ENCODE measurements around the gene UBAC2. TPM values are rescaled to one million over a fixed set of nuclear protein-coding genes. Genes with fewer than 3 reads are reported as not detected.
A peak's percentile ranks its signal among the peaks of the same experiment; 100 is the strongest.

UBAC2 gene
- total RNA-seq, 2 experiments from 2014 or later: 26.8 to 28.5 TPM

- Histone ChIP-seq H2AFZ (ENCODE audit: low read length) (no peak overlapping the region), H3K4me3 (ENCODE audit: low read depth, low read length, poor library complexity, severe bottlenecking) (no peak overlapping the region), H3K4me2 (ENCODE audit: low read length) (peak overlapping the region; percentile 46; the same call in 1 of the 2 replicates), H3K9me2 (ENCODE audit: insufficient read depth, low read length) (no peaks in the 10 kb centered on the region), H3K27ac (ENCODE audit: low read depth, low read length, poor library complexity, severe bottlenecking) (no peak overlapping the region), H3K79me2 (ENCODE audit: insufficient read depth, low read depth, low read length) (no peaks in the 10 kb centered on the region), H3K4me1 (ENCODE audit: insufficient read depth, low read length, poor library complexity, severe bottlenecking) (peaks cover 7% of the 10 kb centered on the region), H4K20me1 (ENCODE audit: insufficient read depth, low read length) (no peaks in the 10 kb centered on the region), H3K9me3 (ENCODE audit: low read length) (no peaks in the 10 kb centered on the region), H3K36me3 (ENCODE audit: insufficient read depth, low read length) (no peaks in the 10 kb centered on the region; the same call in 1 of the 2 replicates)
- POLR2A ChIA-PET: no interaction called here
- DNase-seq (ENCODE audit: low spot score): no peak
- no TSS peak for BruUV-seq (replicated peaks)
- CTCF ChIA-PET (ENCODE audit: unreplicated experiment): no interaction called here
- intact Hi-C loops (cut with micrococcal nuclease; ENCODE audit: unreplicated experiment): no loop called here
- TF ChIP-seq CTCF (conservative IDR thresholded peaks at IDR 0.05; ENCODE audit: low read length): no peak
- TF ChIP-seq EZH2phosphoT487 (IDR thresholded peaks at IDR 0.05; ENCODE audit: borderline replicate concordance, low read depth, low read length): no peak
These were observed 107.9 kb downstream of the UBAC2 start for GRCh38 chr13:99308471-99309087.

GRCh38 chr13:99310382-99311031 is 109.9 kb downstream of the UBAC2 start:
- CTCF ChIA-PET (ENCODE audit: unreplicated experiment): no interaction called here
- intact Hi-C loops (cut with micrococcal nuclease; ENCODE audit: unreplicated experiment): no loop called here

More at GRCh38 chr13:99310382-99311031, 109.9 kb downstream of the UBAC2 start:
- Histone ChIP-seq H3K79me2 (ENCODE audit: insufficient read depth, low read depth, low read length) (no peaks in the 10 kb centered on the region), H4K20me1 (ENCODE audit: insufficient read depth, low read length) (no peaks in the 10 kb centered on the region), H3K9me3 (ENCODE audit: low read length) (no peaks in the 10 kb centered on the region), H3K27ac (ENCODE audit: low read depth, low read length, poor library complexity, severe bottlenecking) (no peak overlapping the region), H2AFZ (ENCODE audit: low read length) (no peak overlapping the region), H3K4me3 (ENCODE audit: low read depth, low read length, poor library complexity, severe bottlenecking) (no peak overlapping the region), H3K36me3 (ENCODE audit: insufficient read depth, low read length) (no peaks in the 10 kb centered on the region; the same call in 1 of the 2 replicates), H3K4me1 (ENCODE audit: insufficient read depth, low read length, poor library complexity, severe bottlenecking) (peaks cover 7% of the 10 kb centered on the region), H3K9me2 (ENCODE audit: insufficient read depth, low read length) (no peaks in the 10 kb centered on the region), H3K4me2 (ENCODE audit: low read length) (no peak overlapping the region)
- TF ChIP-seq EZH2phosphoT487 (IDR thresholded peaks at IDR 0.05; ENCODE audit: borderline replicate concordance, low read depth, low read length): no peak
- no peak for TF ChIP-seq CTCF (conservative IDR thresholded peaks at IDR 0.05; ENCODE audit: low read length)
- no TSS peak for BruUV-seq (replicated peaks)
- POLR2A ChIA-PET: no interaction called here
- DNase-seq (ENCODE audit: low spot score): no peak

Measured in OCI-LY7 (cell line).